NCI-H510A treated with DMSO at 0.1 percent for 48 hours (cell line): ENCODE data around the gene TEX35.

Experiments
- DNase-seq: peaks from one replicate; lab custom pipeline; 2025; lab: John Stamatoyannopoulos, UW

TEX35 gene

GRCh38 chr1:178512566-178513277, at the start of gene TEX35:
Gene TEX35, plus strand, starts transcription at chr1:178513109. Its CDS starts 80 bp downstream, at chr1:178513189.
- DNase-seq: no peak

- no peak for DNase-seq
Observed at GRCh38 chr1:178464141-178464540, 48.8 kb upstream of the TEX35 start.

- no peak for DNase-seq
Observed at GRCh38 chr1:178464566-178464965, 48.3 kb upstream of the TEX35 start.

- no peak for DNase-seq
Observed at GRCh38 chr1:178465011-178465410, 47.9 kb upstream of the TEX35 start.

- no peak for DNase-seq
Observed at GRCh38 chr1:178467837-178468236, 45.1 kb upstream of the TEX35 start.

GRCh38 chr1:178470411-178470960, 42.4 kb upstream of the TEX35 start:
- DNase-seq: no peak

GRCh38 chr1:178472531-178472930, 40.4 kb upstream of the TEX35 start:
- no peak for DNase-seq

- DNase-seq: no peak
Observed at GRCh38 chr1:178477373-178477772, 35.5 kb upstream of the TEX35 start.

- DNase-seq: no peak
Observed at GRCh38 chr1:178477841-178478240, 35.1 kb upstream of the TEX35 start.

GRCh38 chr1:178483251-178483957, 29.5 kb upstream of the TEX35 start:
- no peak for DNase-seq

- no peak for DNase-seq
Observed at GRCh38 chr1:178484698-178485225, 28.1 kb upstream of the TEX35 start.

- no peak for DNase-seq
Observed at GRCh38 chr1:178485541-178485981, 27.3 kb upstream of the TEX35 start.

- DNase-seq: no peak
Observed at GRCh38 chr1:178486100-178487069, 26.5 kb upstream of the TEX35 start.

GRCh38 chr1:178487070-178487615, 25.8 kb upstream of the TEX35 start:
- no peak for DNase-seq

- no peak for DNase-seq
Observed at GRCh38 chr1:178488393-178488792, 24.5 kb upstream of the TEX35 start.

- no peak for DNase-seq
Observed at GRCh38 chr1:178489399-178489798, 23.5 kb upstream of the TEX35 start.

GRCh38 chr1:178490136-178490535, 22.8 kb upstream of the TEX35 start:
- DNase-seq: no peak

GRCh38 chr1:178490967-178491366, 21.9 kb upstream of the TEX35 start:
- no peak for DNase-seq

- no peak for DNase-seq
Observed at GRCh38 chr1:178491721-178492120, 21.2 kb upstream of the TEX35 start.

GRCh38 chr1:178492341-178492740, 20.6 kb upstream of the TEX35 start:
- DNase-seq: no peak

- DNase-seq: no peak
Observed at GRCh38 chr1:178493301-178493741, 19.6 kb upstream of the TEX35 start.
